ENCODE results near the gene CFAP46.

The CFAP46 gene

GRCh38 chr10:132790934-132791829 is 151.2 kb downstream of the CFAP46 start:
- no peak for DNase-seq (ENCODE audit: low read depth)
- TF ChIP-seq, protein P1, sequence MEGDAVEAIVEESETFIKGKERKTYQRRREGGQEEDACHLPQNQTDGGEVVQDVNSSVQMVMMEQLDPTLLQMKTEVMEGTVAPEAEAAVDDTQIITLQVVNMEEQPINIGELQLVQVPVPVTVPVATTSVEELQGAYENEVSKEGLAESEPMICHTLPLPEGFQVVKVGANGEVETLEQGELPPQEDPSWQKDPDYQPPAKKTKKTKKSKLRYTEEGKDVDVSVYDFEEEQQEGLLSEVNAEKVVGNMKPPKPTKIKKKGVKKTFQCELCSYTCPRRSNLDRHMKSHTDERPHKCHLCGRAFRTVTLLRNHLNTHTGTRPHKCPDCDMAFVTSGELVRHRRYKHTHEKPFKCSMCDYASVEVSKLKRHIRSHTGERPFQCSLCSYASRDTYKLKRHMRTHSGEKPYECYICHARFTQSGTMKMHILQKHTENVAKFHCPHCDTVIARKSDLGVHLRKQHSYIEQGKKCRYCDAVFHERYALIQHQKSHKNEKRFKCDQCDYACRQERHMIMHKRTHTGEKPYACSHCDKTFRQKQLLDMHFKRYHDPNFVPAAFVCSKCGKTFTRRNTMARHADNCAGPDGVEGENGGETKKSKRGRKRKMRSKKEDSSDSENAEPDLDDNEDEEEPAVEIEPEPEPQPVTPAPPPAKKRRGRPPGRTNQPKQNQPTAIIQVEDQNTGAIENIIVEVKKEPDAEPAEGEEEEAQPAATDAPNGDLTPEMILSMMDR (conservative IDR thresholded peaks at IDR 0.05; ENCODE audit: control insufficient read depth, insufficient read depth, low read depth, low read length) = no peak
- H3K4me3 ChIP-seq (ENCODE audit: control insufficient read depth, low read depth, low read length) = no peak overlapping the region

DNA sequence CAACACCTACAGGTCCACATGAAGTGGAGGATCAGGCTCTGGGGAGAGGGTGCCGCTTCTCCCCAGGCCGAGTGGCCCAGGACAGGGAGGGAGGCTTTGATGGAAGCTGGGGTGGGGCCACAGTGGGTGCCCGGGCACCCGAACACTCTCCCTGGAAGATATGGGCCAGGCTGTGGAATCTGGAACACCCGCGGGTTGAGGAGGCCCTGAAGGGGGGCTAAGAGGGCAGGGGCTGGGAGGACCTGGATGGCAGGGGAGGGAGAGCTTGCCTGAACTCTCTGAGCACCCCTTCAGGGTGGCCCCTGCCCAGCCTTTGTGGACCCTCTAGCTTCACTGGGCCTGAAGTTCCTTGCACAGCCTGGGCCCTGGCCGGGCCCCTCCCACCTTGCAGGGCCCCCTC is 151.9 kb downstream of the CFAP46 start:
- no peak overlapping the region for H3K4me3 ChIP-seq (ENCODE audit: control insufficient read depth, low read depth, low read length)
- TF ChIP-seq, protein P1 (conservative IDR thresholded peaks at IDR 0.05; ENCODE audit: control insufficient read depth, insufficient read depth, low read depth, low read length) = no peak
- no peak for DNase-seq (ENCODE audit: low read depth)

- H3K4me3 ChIP-seq (ENCODE audit: control insufficient read depth, low read depth, low read length) = no peak overlapping the region
- TF ChIP-seq, protein P1 (conservative IDR thresholded peaks at IDR 0.05; ENCODE audit: control insufficient read depth, insufficient read depth, low read depth, low read length) = no peak
- no peak for DNase-seq (ENCODE audit: low read depth)
These were observed 152.7 kb downstream of the CFAP46 start for GRCh38 chr10:132789659-132790148.

DNA sequence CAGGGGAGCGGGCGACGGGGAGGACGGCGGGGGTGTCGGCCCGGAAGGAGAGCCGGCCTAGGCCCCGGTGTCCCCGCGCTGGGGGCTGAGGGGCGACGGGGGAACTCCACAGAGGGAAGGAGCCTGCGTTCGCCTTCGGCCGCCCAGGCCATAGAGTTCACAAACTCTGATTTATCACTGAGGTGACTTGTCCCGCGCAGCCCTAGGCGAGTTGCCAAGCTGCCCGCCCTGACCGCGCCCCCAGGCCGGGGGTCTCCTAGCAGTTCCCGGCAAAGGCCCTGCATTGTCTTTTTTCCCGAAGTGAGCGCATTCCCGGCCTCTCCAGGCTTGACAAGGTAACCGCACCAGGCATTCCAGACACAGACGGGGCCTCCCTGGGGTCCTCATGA is 153.5 kb downstream of the CFAP46 start:
- TF ChIP-seq, protein P1 (conservative IDR thresholded peaks at IDR 0.05; ENCODE audit: control insufficient read depth, insufficient read depth, low read depth, low read length) = no peak

DNA sequence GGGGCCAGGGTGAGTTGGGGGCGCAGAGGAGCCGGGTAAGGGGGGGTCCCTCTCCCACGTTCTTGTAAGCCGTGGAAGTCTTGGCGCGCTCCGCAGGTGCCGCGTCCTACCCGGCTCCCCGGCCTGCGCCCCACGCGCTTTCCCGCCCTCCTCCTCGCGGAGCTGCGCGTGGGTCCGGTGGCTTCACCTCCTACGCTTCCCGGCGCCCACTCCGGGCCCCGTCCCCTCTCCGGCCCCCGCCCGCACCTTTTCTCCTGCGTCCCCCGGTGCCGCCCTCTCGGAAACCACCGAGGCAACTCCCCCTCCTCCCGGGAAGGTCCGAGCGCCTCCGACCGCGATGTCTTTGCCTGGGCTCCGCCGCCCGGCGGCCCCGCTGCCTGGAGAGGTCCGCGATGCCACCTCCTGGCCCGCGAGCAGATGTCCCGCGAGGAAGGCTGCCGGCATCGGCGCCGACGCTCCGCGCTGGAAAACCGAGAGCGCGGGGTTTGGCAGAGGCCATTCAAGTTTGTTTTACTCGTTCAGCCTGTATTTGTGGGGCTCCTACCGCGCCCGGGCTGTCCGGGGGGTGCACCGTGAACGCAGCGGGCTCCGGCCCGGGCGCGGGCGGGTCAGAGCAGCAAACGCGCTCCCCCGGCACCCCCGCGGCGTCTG is 154.1 kb downstream of the CFAP46 start:
- DNase-seq (ENCODE audit: low read depth) = peak; percentile 21
- H3K4me3 ChIP-seq (ENCODE audit: control insufficient read depth, low read depth, low read length) = no peak overlapping the region
- TF ChIP-seq, protein P1 (conservative IDR thresholded peaks at IDR 0.05; ENCODE audit: control insufficient read depth, insufficient read depth, low read depth, low read length) = no peak

More for the DNA sequence above, 153.5 kb downstream of the CFAP46 start:
- no peak for DNase-seq (ENCODE audit: low read depth)
- H3K4me3 ChIP-seq (ENCODE audit: control insufficient read depth, low read depth, low read length) = no peak overlapping the region

DNA sequence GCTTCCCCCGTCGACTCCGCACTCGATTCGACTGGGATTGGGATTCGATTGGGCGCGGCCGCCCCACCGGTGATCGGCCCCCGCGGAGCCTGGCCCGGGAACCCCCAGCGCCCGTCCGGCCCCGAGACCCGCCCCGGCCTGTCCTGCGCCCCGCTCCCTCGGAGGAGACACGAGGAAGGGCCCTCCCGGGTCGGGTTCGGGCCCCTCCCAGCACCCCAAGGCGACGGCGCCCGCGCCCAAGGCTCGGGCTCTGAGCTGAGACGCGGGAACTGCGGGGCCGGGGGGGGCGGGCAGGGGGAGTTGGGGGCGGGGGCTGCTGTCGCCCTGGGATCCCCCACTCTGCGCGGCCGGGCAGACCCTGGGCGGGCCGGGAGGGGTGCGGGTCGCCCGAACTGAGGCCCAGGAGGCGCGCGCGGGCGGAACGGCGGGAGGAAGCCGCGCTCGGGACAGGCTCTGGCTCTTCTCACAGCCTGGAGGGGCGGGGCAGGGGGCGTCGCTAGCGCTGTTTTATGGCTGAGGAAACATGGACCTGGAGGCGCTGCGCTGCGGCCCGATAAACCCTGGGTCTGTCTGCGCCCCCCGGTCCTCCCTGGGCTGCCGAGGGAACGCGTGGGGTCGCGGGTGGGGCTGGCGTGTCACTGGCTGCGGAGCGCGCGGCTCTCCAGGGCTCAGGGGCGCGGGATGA is 154.7 kb downstream of the CFAP46 start:
- no peak for DNase-seq (ENCODE audit: low read depth)
- H3K4me3 ChIP-seq (ENCODE audit: control insufficient read depth, low read depth, low read length) = no peak overlapping the region
- TF ChIP-seq, protein P1 (conservative IDR thresholded peaks at IDR 0.05; ENCODE audit: control insufficient read depth, insufficient read depth, low read depth, low read length) = no peak
